ENCODE data around the gene CBFB. TPM values are rescaled to one million over a fixed set of nuclear protein-coding genes. Genes with fewer than 3 reads are reported as not detected.
"Not testable (repeated sequence)": the region's sequence is repeated elsewhere in the genome, so short reads cannot be mapped to it uniquely, and the experiment has no call there.

Gene CBFB
- total RNA-seq, 1 donor from 2014 or later, result 51.3 TPM

- DNase-seq (ENCODE audit: low spot score), result no peak
Observed at GRCh38 chr16:67040906-67041305, 12.0 kb downstream of the CBFB start.

- DNase-seq (ENCODE audit: low spot score), result not testable (repeated sequence)
Observed at GRCh38 chr16:67041520-67041919, 12.6 kb downstream of the CBFB start.

- no peak for DNase-seq (ENCODE audit: low spot score)
Observed at GRCh38 chr16:67043420-67043819, 14.5 kb downstream of the CBFB start.

GRCh38 chr16:67050796-67051195 lies 21.8 kb downstream of the CBFB start:
- DNase-seq (ENCODE audit: low spot score), result no peak

GRCh38 chr16:67052399-67052798 lies 23.4 kb downstream of the CBFB start:
- DNase-seq (ENCODE audit: low spot score), result no peak

- DNase-seq (ENCODE audit: low spot score), result no peak
Observed at GRCh38 chr16:67053767-67054334, 24.9 kb downstream of the CBFB start.

- no peak for DNase-seq (ENCODE audit: low spot score)
Observed at GRCh38 chr16:67054901-67055300, 26.0 kb downstream of the CBFB start.

GRCh38 chr16:67055712-67056487 lies 27.0 kb downstream of the CBFB start:
- peak; percentile 77 for DNase-seq (ENCODE audit: low spot score)

GRCh38 chr16:67063008-67063407 lies 34.1 kb downstream of the CBFB start:
- DNase-seq (ENCODE audit: low spot score), result no peak

- no peak for DNase-seq (ENCODE audit: low spot score)
Observed at GRCh38 chr16:67068212-67068753, 39.3 kb downstream of the CBFB start.

- no peak for DNase-seq (ENCODE audit: low spot score)
Observed at GRCh38 chr16:67071476-67072048, 42.6 kb downstream of the CBFB start.

GRCh38 chr16:67075331-67075730 lies 46.4 kb downstream of the CBFB start:
- no peak for DNase-seq (ENCODE audit: low spot score)

GRCh38 chr16:67077871-67078270 lies 48.9 kb downstream of the CBFB start:
- DNase-seq (ENCODE audit: low spot score), result no peak

GRCh38 chr16:67082100-67082499 lies 53.2 kb downstream of the CBFB start:
- no peak for DNase-seq (ENCODE audit: low spot score)

- no peak for DNase-seq (ENCODE audit: low spot score)
Observed at GRCh38 chr16:67082891-67083290, 53.9 kb downstream of the CBFB start.

GRCh38 chr16:67084345-67085028 lies 55.5 kb downstream of the CBFB start:
- no peak for DNase-seq (ENCODE audit: low spot score)

- peak; percentile 82 for DNase-seq (ENCODE audit: low spot score)
Observed at GRCh38 chr16:67086822-67087221, 57.9 kb downstream of the CBFB start.

- no peak for DNase-seq (ENCODE audit: low spot score)
Observed at GRCh38 chr16:67087291-67087690, 58.3 kb downstream of the CBFB start.

- DNase-seq (ENCODE audit: low spot score), result no peak
Observed at GRCh38 chr16:67087803-67088202, 58.9 kb downstream of the CBFB start.

GRCh38 chr16:67088551-67088950 lies 59.6 kb downstream of the CBFB start:
- no peak for DNase-seq (ENCODE audit: low spot score)

GRCh38 chr16:67089101-67089500 lies 60.2 kb downstream of the CBFB start:
- no peak for DNase-seq (ENCODE audit: low spot score)

- DNase-seq (ENCODE audit: low spot score), result peak; percentile 79
Observed at GRCh38 chr16:67091906-67092566, 63.1 kb downstream of the CBFB start.
